ENCODE results near the gene PLCG1.

The PLCG1 gene

GRCh38 chr20:41191562-41192500 lies 54.5 kb downstream of the PLCG1 start:
- Histone ChIP-seq H2AFZ (ENCODE audit: low read depth) (no peak overlapping the region), H3K27me3 (ENCODE audit: insufficient read depth, low read depth) (no peaks in the 10 kb centered on the region), H3K36me3 (ENCODE audit: insufficient read depth) (no peaks in the 10 kb centered on the region), H3K9ac (no peak overlapping the region), H4K20me1 (ENCODE audit: insufficient read depth) (no peaks in the 10 kb centered on the region), H3K4me2 (no peak overlapping the region), H3K4me1 (ENCODE audit: low read depth, poor library complexity, severe bottlenecking) (no peaks in the 10 kb centered on the region), H3K4me3 (IDR thresholded peaks at IDR 0.05; ENCODE audit: insufficient read depth, low read depth, low read length) (no peak overlapping the region), H3K27ac (no peak overlapping the region), H3K79me2 (ENCODE audit: insufficient read depth, low read depth) (no peaks in the 10 kb centered on the region)
- TF ChIP-seq CTCF (conservative IDR thresholded peaks at IDR 0.05; ENCODE audit: low read depth, low read length): no peak

- Histone ChIP-seq H3K79me2 (ENCODE audit: insufficient read depth, low read depth) (no peaks in the 10 kb centered on the region), H3K27me3 (ENCODE audit: insufficient read depth, low read depth) (no peaks in the 10 kb centered on the region), H3K36me3 (ENCODE audit: insufficient read depth) (no peaks in the 10 kb centered on the region), H3K27ac (no peak overlapping the region), H3K4me3 (IDR thresholded peaks at IDR 0.05; ENCODE audit: insufficient read depth, low read depth, low read length) (no peak overlapping the region), H3K4me1 (ENCODE audit: low read depth, poor library complexity, severe bottlenecking) (no peaks in the 10 kb centered on the region), H4K20me1 (ENCODE audit: insufficient read depth) (no peaks in the 10 kb centered on the region), H2AFZ (ENCODE audit: low read depth) (no peak overlapping the region), H3K4me2 (no peak overlapping the region), H3K9ac (no peak overlapping the region)
- TF ChIP-seq CTCF (conservative IDR thresholded peaks at IDR 0.05; ENCODE audit: low read depth, low read length): no peak
Observed at GRCh38 chr20:41192575-41192974, 55.2 kb downstream of the PLCG1 start.

- Histone ChIP-seq H3K4me3 (IDR thresholded peaks at IDR 0.05; ENCODE audit: insufficient read depth, low read depth, low read length) (no peak overlapping the region), H4K20me1 (ENCODE audit: insufficient read depth) (no peaks in the 10 kb centered on the region), H3K36me3 (ENCODE audit: insufficient read depth) (no peaks in the 10 kb centered on the region), H3K4me1 (ENCODE audit: low read depth, poor library complexity, severe bottlenecking) (no peaks in the 10 kb centered on the region), H3K9ac (no peak overlapping the region), H3K79me2 (ENCODE audit: insufficient read depth, low read depth) (no peaks in the 10 kb centered on the region), H3K4me2 (no peak overlapping the region), H3K27me3 (ENCODE audit: insufficient read depth, low read depth) (no peaks in the 10 kb centered on the region), H3K27ac (no peak overlapping the region), H2AFZ (ENCODE audit: low read depth) (no peak overlapping the region)
- no peak for TF ChIP-seq CTCF (conservative IDR thresholded peaks at IDR 0.05; ENCODE audit: low read depth, low read length)
Observed at GRCh38 chr20:41196653-41197225, 59.4 kb downstream of the PLCG1 start.

GRCh38 chr20:41198443-41198842 lies 61.1 kb downstream of the PLCG1 start:
- H3K4me1 ChIP-seq (ENCODE audit: low read depth, poor library complexity, severe bottlenecking): no peaks in the 10 kb centered on the region
- no peaks in the 10 kb centered on the region for H3K79me2 ChIP-seq (ENCODE audit: insufficient read depth, low read depth)

More at GRCh38 chr20:41198443-41198842, 61.1 kb downstream of the PLCG1 start:
- no peak for TF ChIP-seq CTCF (conservative IDR thresholded peaks at IDR 0.05; ENCODE audit: low read depth, low read length)
- H3K27me3 ChIP-seq (ENCODE audit: insufficient read depth, low read depth): no peaks in the 10 kb centered on the region
- H3K36me3 ChIP-seq (ENCODE audit: insufficient read depth): no peaks in the 10 kb centered on the region
- H2AFZ ChIP-seq (ENCODE audit: low read depth): no peak overlapping the region
- H3K27ac ChIP-seq: no peak overlapping the region
- H3K4me2 ChIP-seq: no peak overlapping the region
- H3K9ac ChIP-seq: no peak overlapping the region
- H4K20me1 ChIP-seq (ENCODE audit: insufficient read depth): no peaks in the 10 kb centered on the region
- H3K4me3 ChIP-seq (IDR thresholded peaks at IDR 0.05; ENCODE audit: insufficient read depth, low read depth, low read length): no peak overlapping the region
